ENCODE data around the gene RGS7.

DNA sequence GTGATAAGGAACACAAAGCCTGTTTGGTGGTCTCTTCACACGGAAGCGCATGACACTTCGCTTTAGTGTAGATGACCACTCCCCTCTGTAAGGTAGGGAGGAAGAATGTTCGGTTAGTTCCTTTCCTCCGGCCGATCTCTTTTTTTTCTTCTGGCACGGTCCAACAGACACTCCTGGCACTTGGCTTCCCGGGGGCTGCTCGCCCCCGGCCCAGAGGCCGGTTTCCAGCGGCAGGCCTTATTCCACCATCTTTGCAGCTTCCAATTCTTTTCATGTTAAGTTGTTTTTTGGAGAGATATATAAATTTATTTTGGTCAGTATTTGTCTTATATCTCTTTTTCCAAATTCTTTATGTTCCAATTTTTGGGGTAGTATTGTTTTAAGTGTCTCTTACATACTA, 593.2 kb downstream of the RGS7 start:
- no peak for TF ChIP-seq CTCF (conservative IDR thresholded peaks at IDR 0.05 in 1 of 2, IDR thresholded peaks at IDR 0.05 in 1 of 2; ENCODE audit: extremely low read depth in 1 of 2, insufficient read depth in 1 of 2, low read depth in 1 of 2, low read length in 2 of 2)
- no peak for TF ChIP-seq EZH2 (IDR thresholded peaks at IDR 0.05; ENCODE audit: borderline replicate concordance, low read length)

Data from mammary epithelial cell (primary cell).